Panc1 (cell line): Measurements from ENCODE around the gene TTYH2. TPM values are rescaled to one million over a fixed set of nuclear protein-coding genes. Genes with fewer than 3 reads are reported as not detected.

Source experiments
- ATAC-seq: fragments of 200-7000 bp; cut with Tn5 transposase; 2 replicates; pipeline ENCODE4 v1.9.1; 2020; ENCODE audit warnings: mild to moderate bottlenecking, moderate library complexity
- BruUV-seq: library from RNA; stranded (reverse); fragments of 400-500 nt; replicated peaks from 2 replicates; lab custom pipeline; 2021; lab: Mats Ljungman, UMichigan
- CTCF ChIA-PET: fragments of 300-600 bp; sonication (Branson Sonifier 250); formaldehyde crosslinking; loops from one replicate; lab custom pipeline; 2022; ENCODE audit warnings: antibody characterized with exemption; lab: Charles Lee
- POLR2A ChIA-PET: fragments of 300-600 bp; sonication (Branson Sonifier 250); formaldehyde crosslinking; loops from one replicate; lab custom pipeline; 2022; ENCODE audit warnings: antibody characterized with exemption; lab: Charles Lee
- DNase-seq: peaks from one replicate; pipeline ENCODE4 v3.0.0-alpha.2; 2010; ENCODE audit warnings: low read depth, low spot score
- H3K27ac ChIP-seq: 2 replicates; pipeline ENCODE4 v1.5.1; 2011; ENCODE audit warnings: mild to moderate bottlenecking, low read length, inconsistent platforms
- H3K27me3 ChIP-seq: fragments of 200-500 bp; sonication (Bioruptor generic); 2 replicates; pipeline ENCODE4 v1.6.0; 2014; ENCODE audit warnings: low read length, inconsistent platforms; ENCODE audit not compliant: control insufficient read depth, insufficient read depth
- H3K36me3 ChIP-seq: fragments of 200-500 bp; sonication (Bioruptor generic); 2 replicates; pipeline ENCODE4 v1.5.1; 2014; ENCODE audit warnings: inconsistent platforms, mild to moderate bottlenecking, low read length, moderate library complexity; ENCODE audit not compliant: control insufficient read depth, insufficient read depth
- H3K4me1 ChIP-seq: 2 replicates; pipeline ENCODE4 v1.5.1; 2011; ENCODE audit warnings: inconsistent platforms, mild to moderate bottlenecking, low read length, moderate library complexity; ENCODE audit not compliant: control insufficient read depth, insufficient read depth
- H3K4me3 ChIP-seq, 2 experiments: 2 replicates each; pipeline ENCODE4 v1.5.1; 2011 to 2012; ENCODE audit warnings: low read depth in 2 of 2, low read length in 2 of 2, mild to moderate bottlenecking in 2 of 2, inconsistent platforms in 1 of 2, moderate library complexity in 1 of 2
- H3K9me3 ChIP-seq: fragments of 200-500 bp; sonication (Bioruptor generic); 2 replicates; pipeline ENCODE4 v1.5.1; 2014; ENCODE audit warnings: low read depth, mild to moderate bottlenecking, inconsistent platforms, low read length, moderate library complexity; ENCODE audit not compliant: control insufficient read depth, insufficient read depth
- CTCF ChIP-seq: fragments of 450-650 bp; IDR thresholded peaks from 2 replicates; pipeline ENCODE4 v1.5.1; 2017; ENCODE audit warnings: mild to moderate bottlenecking
- POLR2AphosphoS5 ChIP-seq: IDR thresholded peaks from 2 replicates; pipeline ENCODE4 v1.6.1; 2012; ENCODE audit warnings: mild to moderate bottlenecking, low read depth, low read length, moderate library complexity
- SIN3A ChIP-seq: IDR thresholded peaks from 2 replicates; pipeline ENCODE4 v1.6.1; 2012; ENCODE audit warnings: low read depth, mild to moderate bottlenecking, low read length, moderate library complexity, borderline replicate concordance; ENCODE audit not compliant: insufficient read depth
- TCF7L2 ChIP-seq: IDR thresholded peaks from 2 replicates; pipeline ENCODE4 v1.6.1; 2011; ENCODE audit warnings: mild to moderate bottlenecking, low read depth, low read length, inconsistent platforms
- in situ Hi-C: cut with HindIII; loops from 2 replicates; pipeline ENCODE4 v1.10.0; 2016; ENCODE audit warnings: low sequenced_read_pairs, low pct_unique_long_range_greater_than_20kb
- intact Hi-C: fragments of 100-400 bp; cut with micrococcal nuclease; formaldehyde crosslinking; loops from one replicate; pipeline ENCODE4 v1.10.0; 2022; ENCODE audit not compliant: unreplicated experiment
- total RNA-seq: library from RNA; stranded (reverse); gene quantifications from one replicate; pipeline ENCODE4 v1.2.1, GENCODE V29; 2021; ENCODE audit not compliant: unreplicated experiment
- TF ChIP-seq, protein P1 (sequence below), 2 experiments: IDR thresholded peaks; 2 replicates each; pipeline ENCODE4 v1.6.1; 2011 to 2012; ENCODE audit warnings: low read depth in 2 of 2, control low read depth in 1 of 2, low read length in 1 of 2, mild to moderate bottlenecking in 1 of 2, moderate library complexity in 1 of 2; ENCODE audit not compliant: insufficient read depth in 1 of 2

TTYH2 gene
- total RNA-seq, 1 experiment from 2014 or later = 8.3 TPM

- ATAC-seq = no peak
- no peak for TF ChIP-seq POLR2AphosphoS5
- TF ChIP-seq CTCF = no peak
- TF ChIP-seq, protein P1, sequence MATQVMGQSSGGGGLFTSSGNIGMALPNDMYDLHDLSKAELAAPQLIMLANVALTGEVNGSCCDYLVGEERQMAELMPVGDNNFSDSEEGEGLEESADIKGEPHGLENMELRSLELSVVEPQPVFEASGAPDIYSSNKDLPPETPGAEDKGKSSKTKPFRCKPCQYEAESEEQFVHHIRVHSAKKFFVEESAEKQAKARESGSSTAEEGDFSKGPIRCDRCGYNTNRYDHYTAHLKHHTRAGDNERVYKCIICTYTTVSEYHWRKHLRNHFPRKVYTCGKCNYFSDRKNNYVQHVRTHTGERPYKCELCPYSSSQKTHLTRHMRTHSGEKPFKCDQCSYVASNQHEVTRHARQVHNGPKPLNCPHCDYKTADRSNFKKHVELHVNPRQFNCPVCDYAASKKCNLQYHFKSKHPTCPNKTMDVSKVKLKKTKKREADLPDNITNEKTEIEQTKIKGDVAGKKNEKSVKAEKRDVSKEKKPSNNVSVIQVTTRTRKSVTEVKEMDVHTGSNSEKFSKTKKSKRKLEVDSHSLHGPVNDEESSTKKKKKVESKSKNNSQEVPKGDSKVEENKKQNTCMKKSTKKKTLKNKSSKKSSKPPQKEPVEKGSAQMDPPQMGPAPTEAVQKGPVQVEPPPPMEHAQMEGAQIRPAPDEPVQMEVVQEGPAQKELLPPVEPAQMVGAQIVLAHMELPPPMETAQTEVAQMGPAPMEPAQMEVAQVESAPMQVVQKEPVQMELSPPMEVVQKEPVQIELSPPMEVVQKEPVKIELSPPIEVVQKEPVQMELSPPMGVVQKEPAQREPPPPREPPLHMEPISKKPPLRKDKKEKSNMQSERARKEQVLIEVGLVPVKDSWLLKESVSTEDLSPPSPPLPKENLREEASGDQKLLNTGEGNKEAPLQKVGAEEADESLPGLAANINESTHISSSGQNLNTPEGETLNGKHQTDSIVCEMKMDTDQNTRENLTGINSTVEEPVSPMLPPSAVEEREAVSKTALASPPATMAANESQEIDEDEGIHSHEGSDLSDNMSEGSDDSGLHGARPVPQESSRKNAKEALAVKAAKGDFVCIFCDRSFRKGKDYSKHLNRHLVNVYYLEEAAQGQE (IDR thresholded peaks at IDR 0.05; ENCODE audit: insufficient read depth in 1 of 2, low read depth in 2 of 2, low read length in 1 of 2) = peak; percentile 96 to 97
- Histone ChIP-seq H3K9me3 (no peaks in the 10 kb centered on the region), H3K4me1 (peaks cover 5% of the 10 kb centered on the region; the same call in 1 of the 2 replicates), H3K4me3 (no peak overlapping the region), H3K36me3 (no peaks in the 10 kb centered on the region), H3K27ac (no peak overlapping the region), H3K27me3 (no peaks in the 10 kb centered on the region; the same call in 1 of the 2 replicates)
- intact Hi-C loops = no loop called here
- in situ Hi-C loops = no loop called here
- ChIA-PET POLR2A (no interaction called here), CTCF (interaction anchor here (0.7 to 0.8 kb wide), 2 partner anchors 8 to 14 kb away, joined by 3 to 9 read pairs; no protein-coding TSS in a partner anchor)
- BruUV-seq = no TSS peak
- no peak for DNase-seq
Measured at GRCh38 chr17:74190807-74191406, 22.5 kb upstream of the TTYH2 start.

DNA sequence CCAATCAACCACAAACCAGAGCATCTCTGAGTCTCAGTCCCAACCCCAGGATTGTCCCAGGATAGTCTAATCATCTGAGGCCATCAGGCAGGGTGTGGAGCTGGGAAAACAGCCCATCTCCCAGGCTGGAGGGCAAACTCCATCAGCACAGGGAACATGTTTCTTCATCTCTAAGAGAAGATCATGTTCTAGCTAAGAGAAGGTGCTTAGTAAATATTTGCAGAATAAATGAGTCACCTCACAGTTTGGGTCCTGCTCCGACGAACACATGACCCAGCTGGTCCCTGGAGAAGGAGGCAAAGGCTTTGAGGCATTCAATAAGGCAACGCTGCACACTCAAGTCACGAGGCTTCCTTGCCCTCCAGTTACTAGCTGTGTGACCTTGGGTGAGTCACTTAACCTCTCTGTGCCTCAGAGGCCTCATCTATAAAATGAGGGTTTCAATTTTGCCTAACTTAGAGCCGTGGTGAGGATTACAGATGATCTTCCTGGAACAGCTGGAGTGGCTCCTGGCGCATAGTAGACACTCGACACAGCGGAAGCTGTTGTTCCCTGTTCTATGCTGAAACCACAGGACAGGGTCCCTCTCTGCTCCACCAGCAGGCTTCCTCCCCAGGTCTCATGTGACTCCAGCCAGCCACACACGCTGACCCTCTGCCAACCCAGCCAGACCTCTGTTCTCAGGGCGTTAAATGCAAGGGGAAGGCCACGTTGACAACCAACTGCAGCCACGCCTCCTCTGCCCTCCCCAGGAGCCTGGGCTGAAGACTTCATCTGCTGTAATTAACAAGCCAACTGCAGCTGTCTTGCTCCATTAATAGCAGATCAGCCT, 20.2 kb upstream of the TTYH2 start:
- H3K4me3 ChIP-seq = no peak overlapping the region
- peak; percentile 31; the same call in 1 of the 2 replicates for ATAC-seq
- no peak for DNase-seq
- H3K27me3 ChIP-seq = peaks cover 2% of the 10 kb centered on the region; the same call in 1 of the 2 replicates
- H3K4me1 ChIP-seq = peaks cover 5% of the 10 kb centered on the region; the same call in 1 of the 2 replicates
- no peak overlapping the region for H3K27ac ChIP-seq
- no peaks in the 10 kb centered on the region for H3K9me3 ChIP-seq
- intact Hi-C loops = no loop called here
- TF ChIP-seq TCF7L2 (no peak), POLR2AphosphoS5 (no peak), SIN3A (no peak), CTCF (no peak)
- TF ChIP-seq, protein P1 (IDR thresholded peaks at IDR 0.05; ENCODE audit: insufficient read depth in 1 of 2, low read depth in 2 of 2, low read length in 1 of 2) = no peak
- in situ Hi-C loops = no loop called here
- H3K36me3 ChIP-seq = no peaks in the 10 kb centered on the region
- CTCF ChIA-PET = no interaction called here
- BruUV-seq = no TSS peak
- POLR2A ChIA-PET = interaction anchor here (0.6 to 0.8 kb wide), 2 partner anchors 20 to 107 kb away, joined by 3 to 5 read pairs; no protein-coding TSS in a partner anchor
